ENCODE data around the gene C2orf15.

Gene C2orf15

GRCh38 chr2:99150706-99151105 lies 9.2 kb downstream of the C2orf15 start:
- no peak overlapping the region for H3K27ac Mint-ChIP-seq
- intact Hi-C loops (cut with micrococcal nuclease): loop anchor here (10.0 kb wide), 1 partner anchor 46 kb away; no protein-coding TSS in a partner anchor
- peaks cover 13% of the 10 kb centered on the region for H3K36me3 Mint-ChIP-seq (ENCODE audit: low read depth)
- no peaks in the 10 kb centered on the region for H3K27me3 Mint-ChIP-seq
- no peak overlapping the region for H3K4me3 Mint-ChIP-seq
- no peaks in the 10 kb centered on the region for H3K9me3 Mint-ChIP-seq
- peaks cover 23% of the 10 kb centered on the region for H3K4me1 Mint-ChIP-seq (ENCODE audit: low read depth)

- Mint-ChIP-seq H3K27ac (no peak overlapping the region), H3K36me3 (ENCODE audit: low read depth) (peaks cover 23% of the 10 kb centered on the region), H3K4me1 (ENCODE audit: low read depth) (peaks cover 32% of the 10 kb centered on the region), H3K27me3 (no peaks in the 10 kb centered on the region), H3K4me3 (no peak overlapping the region), H3K9me3 (no peaks in the 10 kb centered on the region)
- intact Hi-C loops (cut with micrococcal nuclease): loop anchor here (10.0 kb wide), 1 partner anchor 48 kb away; no protein-coding TSS in a partner anchor
Measured at GRCh38 chr2:99152199-99152895, 10.8 kb downstream of the C2orf15 start.

DNA sequence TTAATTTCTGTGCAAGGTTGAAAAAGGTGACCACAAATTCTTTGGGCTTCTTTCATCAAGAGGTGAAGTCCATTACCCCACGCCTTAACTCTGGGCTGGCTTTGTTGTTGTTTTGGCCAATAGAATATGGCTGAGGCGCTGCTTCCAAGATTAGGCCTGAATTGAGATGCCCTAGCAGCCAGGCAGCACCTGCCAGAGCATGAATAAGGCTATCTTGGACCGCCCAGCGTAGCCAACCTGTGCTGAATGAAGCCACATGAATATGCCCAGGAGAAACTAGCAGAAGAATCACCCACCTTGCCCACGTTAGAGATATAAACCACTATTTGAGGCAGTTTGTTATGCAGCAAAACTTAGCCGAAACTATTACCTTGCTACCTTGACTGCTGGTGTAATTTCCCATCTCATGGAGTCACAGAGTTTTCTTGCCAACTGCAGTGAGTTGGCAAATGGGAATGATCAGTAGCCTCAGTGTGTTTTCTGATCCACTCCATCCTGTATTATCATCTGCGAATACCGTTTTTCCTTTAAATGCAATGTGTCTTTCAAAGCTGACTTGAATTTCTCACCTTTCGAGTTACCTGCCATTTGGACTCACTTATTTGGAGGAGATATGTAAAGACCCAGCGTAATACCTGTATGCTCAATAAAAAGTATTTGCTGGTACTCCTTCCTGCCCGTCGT lies 12.6 kb downstream of the C2orf15 start:
- Mint-ChIP-seq H3K4me1 (ENCODE audit: low read depth) (peaks cover 37% of the 10 kb centered on the region), H3K27ac (peak overlapping the region; percentile 94), H3K4me3 (peak overlapping the region; percentile 97)

DNA sequence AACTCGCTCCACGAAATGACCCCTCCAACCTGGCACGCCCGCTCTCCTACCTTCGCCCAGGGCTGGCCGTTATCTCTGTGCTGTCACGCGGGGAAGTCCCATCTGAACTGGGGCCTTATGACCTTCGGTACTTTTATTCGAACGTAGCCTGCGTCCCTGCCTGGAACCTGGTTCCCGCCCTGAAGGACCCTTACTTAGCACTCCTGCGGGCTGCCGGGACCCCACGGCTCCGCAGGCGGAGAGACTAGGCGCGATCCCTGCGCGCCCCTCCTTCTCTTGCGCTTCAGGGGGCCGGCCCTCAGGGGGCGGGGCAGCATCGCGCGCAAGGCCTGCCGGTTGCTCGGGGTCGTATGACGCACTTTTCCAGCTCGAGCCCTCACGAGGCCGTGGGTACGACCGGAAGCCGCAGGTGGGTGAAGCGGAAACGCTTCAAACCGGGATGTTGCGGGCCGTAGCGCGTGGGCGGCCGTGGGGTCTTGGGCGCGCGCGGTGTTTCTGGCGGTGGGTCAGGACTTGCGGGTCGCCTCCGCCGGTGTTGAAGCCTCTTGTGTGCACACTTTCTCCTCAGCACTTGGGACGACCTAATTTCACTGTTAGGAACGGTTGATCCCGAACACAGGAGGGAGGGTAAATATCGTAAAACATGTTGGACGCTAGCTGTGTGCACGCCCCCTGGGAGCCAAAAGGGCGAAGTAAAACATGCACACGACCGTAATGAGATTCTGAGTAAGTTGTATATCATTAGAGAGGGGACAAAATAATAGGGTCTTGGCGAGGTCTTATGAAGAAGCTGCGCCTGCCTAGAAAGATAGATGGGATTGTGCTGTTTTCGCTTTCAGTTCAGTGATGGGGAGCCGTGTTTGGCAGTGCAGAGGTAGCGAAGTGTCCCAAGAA lies 13.4 kb downstream of the C2orf15 start, which contains the start of the genes LIPT1 and TSGA10:
TSS of gene LIPT1 (plus strand) at position 325 of the 894 bp plus-strand sequence. CDS start 6,991 bp downstream, outside the sequence.
TSS of gene TSGA10 (minus strand) at position 300 of the 894 bp plus-strand sequence. CDS start 45,503 bp downstream, outside the sequence.
- intact Hi-C loops (cut with micrococcal nuclease): loop anchor here (2.0 to 10.0 kb wide), 3 partner anchors 14 to 50 kb away; partner anchors contain the start of genes C2orf15, MITD1 and MRPL30
- Mint-ChIP-seq H3K9me3 (no peaks in the 10 kb centered on the region), H3K27me3 (no peaks in the 10 kb centered on the region), H3K36me3 (ENCODE audit: low read depth) (peaks cover 47% of the 10 kb centered on the region), H3K27ac (peak within 1 kb of the TSS; percentile 94), H3K4me1 (ENCODE audit: low read depth) (peaks cover 37% of the 10 kb centered on the region), H3K4me3 (peak within 1 kb of the TSS; percentile 97)

More for the DNA sequence above, 12.6 kb downstream of the C2orf15 start:
- Mint-ChIP-seq H3K9me3 (no peaks in the 10 kb centered on the region), H3K36me3 (ENCODE audit: low read depth) (peaks cover 38% of the 10 kb centered on the region), H3K27me3 (no peaks in the 10 kb centered on the region)
- intact Hi-C loops (cut with micrococcal nuclease): loop anchor here (2.0 to 10.0 kb wide), 3 partner anchors 13 to 49 kb away; partner anchors contain the start of genes C2orf15, MITD1 and MRPL30

DNA sequence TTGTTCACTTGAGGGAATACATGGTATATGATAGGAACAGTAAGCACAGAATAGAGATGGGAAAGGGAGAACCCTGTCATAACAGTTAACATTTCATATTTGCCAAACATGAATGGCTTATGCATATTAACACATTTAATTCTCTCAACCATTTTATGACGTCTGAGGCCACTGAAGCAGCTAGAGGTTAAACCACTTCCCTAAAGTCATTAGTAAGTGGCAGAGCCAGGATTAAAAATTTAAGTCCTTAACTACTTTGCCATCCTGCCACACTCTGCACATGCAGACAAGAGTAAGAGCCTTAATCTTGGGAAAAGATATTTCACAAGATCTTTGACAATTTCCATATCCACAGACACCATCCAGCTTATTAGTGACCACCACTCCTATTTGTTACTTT lies 15.4 kb downstream of the C2orf15 start:
- Mint-ChIP-seq H3K36me3 (ENCODE audit: low read depth) (peaks cover 49% of the 10 kb centered on the region), H3K27ac (no peak overlapping the region), H3K9me3 (no peaks in the 10 kb centered on the region), H3K27me3 (no peaks in the 10 kb centered on the region), H3K4me3 (no peak overlapping the region), H3K4me1 (ENCODE audit: low read depth) (peaks cover 31% of the 10 kb centered on the region)
- intact Hi-C loops (cut with micrococcal nuclease): loop anchor here (10.0 kb wide), 1 partner anchor 52 kb away; no protein-coding TSS in a partner anchor

- Mint-ChIP-seq H3K27ac (no peak overlapping the region), H3K4me3 (no peak overlapping the region), H3K27me3 (no peaks in the 10 kb centered on the region), H3K4me1 (ENCODE audit: low read depth) (peaks cover 31% of the 10 kb centered on the region), H3K36me3 (ENCODE audit: low read depth) (peaks cover 57% of the 10 kb centered on the region), H3K9me3 (no peaks in the 10 kb centered on the region)
- intact Hi-C loops (cut with micrococcal nuclease): loop anchor here (10.0 kb wide), 1 partner anchor 54 kb away; no protein-coding TSS in a partner anchor
Measured at GRCh38 chr2:99158599-99158998, 17.1 kb downstream of the C2orf15 start.

GRCh38 chr2:99159594-99159993 lies 18.1 kb downstream of the C2orf15 start:
- intact Hi-C loops (cut with micrococcal nuclease): loop anchor here (10.0 kb wide), 1 partner anchor 55 kb away; no protein-coding TSS in a partner anchor
- Mint-ChIP-seq H3K27me3 (no peaks in the 10 kb centered on the region), H3K27ac (no peak overlapping the region), H3K4me3 (no peak overlapping the region), H3K9me3 (no peaks in the 10 kb centered on the region), H3K36me3 (ENCODE audit: low read depth) (peaks cover 64% of the 10 kb centered on the region), H3K4me1 (ENCODE audit: low read depth) (peaks cover 24% of the 10 kb centered on the region)

DNA sequence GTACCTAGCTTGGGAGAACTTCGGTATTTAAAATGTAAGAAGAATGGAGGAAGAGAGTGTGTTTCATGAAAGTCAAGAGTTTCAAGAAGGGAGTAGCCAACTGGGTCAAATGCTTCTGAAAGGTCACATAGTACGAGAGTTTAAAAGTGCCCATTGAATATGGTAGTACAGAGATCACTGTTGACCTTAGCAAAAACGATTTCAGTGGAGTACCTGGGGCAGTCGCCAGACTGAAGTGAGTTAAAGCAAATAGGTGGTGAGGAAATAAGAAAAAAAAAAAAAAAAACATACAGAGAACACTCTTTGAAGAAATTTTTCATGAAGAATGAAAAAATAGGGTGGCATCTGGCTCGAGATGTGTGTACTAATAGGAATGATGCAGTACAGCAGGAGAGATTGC lies 24.7 kb downstream of the C2orf15 start:
- H3K27ac Mint-ChIP-seq: no peak overlapping the region
- H3K9me3 Mint-ChIP-seq: no peaks in the 10 kb centered on the region
- no peaks in the 10 kb centered on the region for H3K4me1 Mint-ChIP-seq (ENCODE audit: low read depth)
- no peak overlapping the region for H3K4me3 Mint-ChIP-seq
- intact Hi-C loops (cut with micrococcal nuclease): no loop called here
- peaks cover 73% of the 10 kb centered on the region for H3K36me3 Mint-ChIP-seq (ENCODE audit: low read depth)
- H3K27me3 Mint-ChIP-seq: no peaks in the 10 kb centered on the region

GRCh38 chr2:99169534-99169933 lies 28.0 kb downstream of the C2orf15 start:
- Mint-ChIP-seq H3K4me1 (ENCODE audit: low read depth) (no peaks in the 10 kb centered on the region), H3K27me3 (no peaks in the 10 kb centered on the region), H3K4me3 (no peak overlapping the region), H3K36me3 (ENCODE audit: low read depth) (peaks cover 85% of the 10 kb centered on the region), H3K27ac (no peak overlapping the region), H3K9me3 (no peaks in the 10 kb centered on the region)
- intact Hi-C loops (cut with micrococcal nuclease): no loop called here

GRCh38 chr2:99171377-99172140 lies 30.1 kb downstream of the C2orf15 start:
- intact Hi-C loops (cut with micrococcal nuclease): no loop called here
- peaks cover 73% of the 10 kb centered on the region for H3K36me3 Mint-ChIP-seq (ENCODE audit: low read depth)
- no peak overlapping the region for H3K27ac Mint-ChIP-seq
- peaks cover 6% of the 10 kb centered on the region for H3K4me1 Mint-ChIP-seq (ENCODE audit: low read depth)
- H3K4me3 Mint-ChIP-seq: no peak overlapping the region
- no peaks in the 10 kb centered on the region for H3K27me3 Mint-ChIP-seq
- no peaks in the 10 kb centered on the region for H3K9me3 Mint-ChIP-seq

GRCh38 chr2:99180755-99181623 lies 39.5 kb downstream of the C2orf15 start, which contains the start of the genes MITD1 and MRPL30:
Gene MITD1, minus strand, starts transcription at chr2:99181058. Its CDS starts 77 bp downstream, at chr2:99180981.
Gene MRPL30, plus strand, starts transcription at chr2:99181184. Its CDS starts 5,020 bp downstream, at chr2:99186204.
- H3K4me1 Mint-ChIP-seq (ENCODE audit: low read depth): peaks cover 34% of the 10 kb centered on the region
- H3K4me3 Mint-ChIP-seq: peak within 1 kb of the TSS; percentile 97
- peak within 1 kb of the TSS; percentile 88 for H3K27ac Mint-ChIP-seq
- no peaks in the 10 kb centered on the region for H3K27me3 Mint-ChIP-seq
- H3K9me3 Mint-ChIP-seq: no peaks in the 10 kb centered on the region
- intact Hi-C loops (cut with micrococcal nuclease): loop anchor here (2.0 to 10.0 kb wide), 4 partner anchors 26 to 574 kb away; partner anchors contain the start of genes C2orf15, COA5, LIPT1 and REV1
- H3K36me3 Mint-ChIP-seq (ENCODE audit: low read depth): peaks cover 38% of the 10 kb centered on the region

GRCh38 chr2:99181624-99182000 lies 40.1 kb downstream of the C2orf15 start:
- no peaks in the 10 kb centered on the region for H3K9me3 Mint-ChIP-seq
- H3K4me3 Mint-ChIP-seq: peak overlapping the region; percentile 97
- peaks cover 31% of the 10 kb centered on the region for H3K4me1 Mint-ChIP-seq (ENCODE audit: low read depth)
- peak overlapping the region; percentile 88 for H3K27ac Mint-ChIP-seq
- intact Hi-C loops (cut with micrococcal nuclease): loop anchor here (2.0 to 10.0 kb wide), 4 partner anchors 27 to 574 kb away; partner anchors contain the start of genes C2orf15, COA5, LIPT1 and REV1
- H3K27me3 Mint-ChIP-seq: no peaks in the 10 kb centered on the region
- peaks cover 38% of the 10 kb centered on the region for H3K36me3 Mint-ChIP-seq (ENCODE audit: low read depth)
